ENCODE data around the gene BBS1. TPM values are rescaled to one million over a fixed set of nuclear protein-coding genes. Genes with fewer than 3 reads are reported as not detected.
A peak's percentile ranks its signal among the peaks of the same experiment; 100 is the strongest.

BBS1 gene
- total and polyA plus RNA-seq, 2 donors (not counting 3 experiments of a cell fraction or from before 2014, with no cell fraction given), result 29.2 to 32.9 TPM

DNA sequence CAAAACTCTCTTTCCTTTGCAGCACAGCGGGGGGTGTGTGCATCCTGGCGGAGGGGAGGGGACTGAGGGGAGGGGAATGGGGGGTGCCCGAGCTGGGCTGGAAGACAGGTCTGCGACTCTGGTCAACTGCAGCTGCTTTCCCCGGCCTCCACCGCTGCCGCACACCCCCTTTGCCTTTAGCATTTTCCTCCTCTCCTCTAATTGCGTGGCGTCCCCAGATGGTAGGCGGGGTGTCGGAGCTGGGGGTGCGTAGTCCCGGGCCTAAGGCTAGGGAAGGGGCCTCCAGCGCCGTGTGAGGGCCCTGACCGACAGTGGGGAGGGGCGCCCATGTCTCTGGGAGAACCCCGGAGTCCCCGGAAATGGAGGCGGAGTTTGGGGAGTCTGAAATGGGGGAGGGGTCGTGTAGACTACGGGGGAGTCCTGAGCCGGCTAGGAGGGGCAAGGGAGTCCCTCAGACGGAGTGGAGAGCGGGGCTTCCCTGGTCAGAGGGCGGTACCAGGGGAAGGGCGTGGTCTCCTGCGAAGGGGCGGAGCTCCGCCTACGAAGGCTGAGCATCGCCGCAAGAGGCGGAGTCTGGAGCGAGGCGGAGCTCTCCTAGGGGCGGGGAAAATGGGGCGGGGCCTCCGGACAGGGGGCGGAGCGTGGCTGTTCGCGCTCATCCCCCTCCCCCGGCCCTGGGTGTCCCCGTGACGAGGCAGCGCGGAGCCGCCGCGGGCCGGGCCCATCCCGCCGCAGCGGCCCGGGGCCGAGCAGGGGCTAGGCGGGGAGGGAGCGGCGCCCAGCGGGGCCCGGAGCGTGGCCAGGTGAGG, 44.0 kb upstream of the BBS1 start, which contains the start of gene PELI3:
Gene PELI3 (plus strand): TSS at position 681 of the 809 bp plus-strand sequence. CDS start 1,224 bp downstream, outside the sequence.
- no peaks in the 10 kb centered on the region for H3K9me3 ChIP-seq (replicated peaks; ENCODE audit: control insufficient read depth, insufficient read depth, low read length)
- no peaks in the 10 kb centered on the region for H3K9me1 ChIP-seq (replicated peaks; ENCODE audit: control insufficient read depth, extremely low read depth, insufficient read depth, low read length)
- peak within 1 kb of the TSS; percentile 98 for H2AFZ ChIP-seq (ENCODE audit: low read depth, low read length)
- dilution Hi-C loops (cut with MboI; ENCODE audit: extremely low pct_ligation_motif_present, low sequenced_read_pairs), result no loop called here
- DNase-seq (ENCODE audit: low read depth, low spot score), result peak; percentile 90
- H3K27ac ChIP-seq (ENCODE audit: insufficient read depth, low read depth, low read length), result no peak within 1 kb of the TSS
- FAIRE-seq, result peak; percentile 96
- TF ChIP-seq POLR2A (IDR thresholded peaks at IDR 0.05; ENCODE audit: low read depth, low read length), result no peak
- TF ChIP-seq POLR2AphosphoS5 (IDR thresholded peaks at IDR 0.05; ENCODE audit: insufficient read depth, low read depth, low read length), result peak; percentile 35
- peak within 1 kb of the TSS; percentile 63 to 83 (median 65) for H3K4me3 ChIP-seq (replicated peaks in 1 of 3; ENCODE audit: insufficient read depth in 1 of 3, low read depth in 1 of 3, low read length in 3 of 3)
- intact Hi-C loops (cut with micrococcal nuclease), result loop anchor here (1.0 to 2.0 kb wide), 3 partner anchors 14 to 46 kb away; partner anchors contain the start of genes BBS1, DPP3 and NPAS4
- no peaks in the 10 kb centered on the region for H3K36me3 ChIP-seq (ENCODE audit: control insufficient read depth in 2 of 2, extremely low read depth in 1 of 2, insufficient read depth in 2 of 2, low read length in 2 of 2)
- H3K79me2 ChIP-seq (ENCODE audit: control insufficient read depth, insufficient read depth, low read length), result no peaks in the 10 kb centered on the region
- no TSS peak for BruUV-seq (replicated peaks)
- no peaks in the 10 kb centered on the region for H4K20me1 ChIP-seq (replicated peaks; ENCODE audit: control insufficient read depth, extremely low read depth, insufficient read depth, low read length)
- peak within 1 kb of the TSS; percentile 41 for H3K9ac ChIP-seq (replicated peaks; ENCODE audit: extremely low read depth, insufficient read depth, low read length)
- H3K4me2 ChIP-seq (ENCODE audit: insufficient read depth, low read length), result peak within 1 kb of the TSS; percentile 85
- CTCF ChIA-PET, result interaction anchor here (0.6 to 2.4 kb wide), 10 partner anchors 12 to 274 kb away, joined by 3 to 12 read pairs (median 4); partner anchors contain the start of genes BBS1, DPP3 and MRPL11
- peaks cover 0 to 2% of the 10 kb centered on the region in 2 experiments for H3K27me3 ChIP-seq (ENCODE audit: control insufficient read depth in 2 of 2, insufficient read depth in 2 of 2, low read length in 2 of 2)
- POLR2A ChIA-PET, result interaction anchor here (0.6 to 1.2 kb wide), 3 partner anchors 14 to 141 kb away, joined by 3 to 15 read pairs (median 4); partner anchors contain the start of gene DPP3
- H3K4me1 ChIP-seq (ENCODE audit: control insufficient read depth, extremely low read depth, insufficient read depth, low read length), result peaks cover 10% of the 10 kb centered on the region

DNA sequence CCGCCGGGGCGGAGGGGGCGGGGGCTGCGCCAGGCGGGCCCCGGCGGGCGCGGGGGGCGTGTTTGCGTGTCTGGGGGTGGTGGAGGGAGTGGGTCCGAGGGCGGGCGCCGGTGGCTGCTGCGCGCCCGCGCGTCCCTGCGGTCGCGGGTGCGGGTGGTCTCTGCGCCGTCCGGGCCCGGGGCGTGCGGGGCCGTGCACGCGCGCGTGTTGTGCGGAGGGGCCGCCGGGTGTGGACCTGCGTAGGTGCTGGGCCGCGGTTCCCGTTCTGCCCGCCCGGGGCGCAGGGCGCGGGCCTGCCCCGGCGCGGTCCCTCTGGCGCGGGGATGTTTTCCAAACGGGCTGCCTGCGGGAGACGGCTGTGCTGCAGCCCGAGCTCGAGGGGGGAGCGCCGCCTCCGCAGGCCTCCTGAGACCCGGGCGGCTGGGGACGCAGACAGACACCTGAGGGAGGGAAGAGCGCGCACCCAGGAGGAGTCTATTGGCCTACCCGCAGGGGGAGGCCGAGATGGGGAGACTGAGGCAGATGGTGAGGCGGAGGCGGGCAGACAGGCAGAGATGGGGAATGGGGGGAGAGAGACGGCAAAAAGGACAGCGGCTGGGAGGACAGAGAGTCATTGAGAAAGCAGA, 43.3 kb upstream of the BBS1 start:
- H3K4me3 ChIP-seq (replicated peaks in 1 of 3; ENCODE audit: insufficient read depth in 1 of 3, low read depth in 1 of 3, low read length in 3 of 3), result peak overlapping the region; percentile 7 to 63 (median 32)
- H3K27ac ChIP-seq (ENCODE audit: insufficient read depth, low read depth, low read length), result no peak overlapping the region
- dilution Hi-C loops (cut with MboI; ENCODE audit: extremely low pct_ligation_motif_present, low sequenced_read_pairs), result no loop called here

More for the DNA sequence above, 43.3 kb upstream of the BBS1 start:
- Histone ChIP-seq H3K4me2 (ENCODE audit: insufficient read depth, low read length) (peak overlapping the region; percentile 26), H3K9me3 (replicated peaks; ENCODE audit: control insufficient read depth, insufficient read depth, low read length) (no peaks in the 10 kb centered on the region), H2AFZ (ENCODE audit: low read depth, low read length) (peak overlapping the region; percentile 32), H3K4me1 (ENCODE audit: control insufficient read depth, extremely low read depth, insufficient read depth, low read length) (peaks cover 10% of the 10 kb centered on the region), H3K79me2 (ENCODE audit: control insufficient read depth, insufficient read depth, low read length) (no peaks in the 10 kb centered on the region), H3K27me3 (ENCODE audit: control insufficient read depth in 2 of 2, insufficient read depth in 2 of 2, low read length in 2 of 2) (peaks cover 0 to 2% of the 10 kb centered on the region in 2 experiments), H3K9me1 (replicated peaks; ENCODE audit: control insufficient read depth, extremely low read depth, insufficient read depth, low read length) (no peaks in the 10 kb centered on the region), H4K20me1 (replicated peaks; ENCODE audit: control insufficient read depth, extremely low read depth, insufficient read depth, low read length) (no peaks in the 10 kb centered on the region), H3K36me3 (ENCODE audit: control insufficient read depth in 2 of 2, extremely low read depth in 1 of 2, insufficient read depth in 2 of 2, low read length in 2 of 2) (no peaks in the 10 kb centered on the region), H3K9ac (replicated peaks; ENCODE audit: extremely low read depth, insufficient read depth, low read length) (peak overlapping the region; percentile 4)
- TF ChIP-seq JUN (IDR thresholded peaks at IDR 0.05; ENCODE audit: borderline replicate concordance, insufficient read depth, insufficient read length, low read depth) (no peak), EZH2 (IDR thresholded peaks at IDR 0.05; ENCODE audit: borderline replicate concordance, low read depth, low read length, severe bottlenecking) (no peak), POLR2A (IDR thresholded peaks at IDR 0.05; ENCODE audit: low read depth, low read length) (no peak), POLR2AphosphoS5 (IDR thresholded peaks at IDR 0.05; ENCODE audit: insufficient read depth, low read depth, low read length) (peak; percentile 23)
- TF ChIP-seq, protein P1, sequence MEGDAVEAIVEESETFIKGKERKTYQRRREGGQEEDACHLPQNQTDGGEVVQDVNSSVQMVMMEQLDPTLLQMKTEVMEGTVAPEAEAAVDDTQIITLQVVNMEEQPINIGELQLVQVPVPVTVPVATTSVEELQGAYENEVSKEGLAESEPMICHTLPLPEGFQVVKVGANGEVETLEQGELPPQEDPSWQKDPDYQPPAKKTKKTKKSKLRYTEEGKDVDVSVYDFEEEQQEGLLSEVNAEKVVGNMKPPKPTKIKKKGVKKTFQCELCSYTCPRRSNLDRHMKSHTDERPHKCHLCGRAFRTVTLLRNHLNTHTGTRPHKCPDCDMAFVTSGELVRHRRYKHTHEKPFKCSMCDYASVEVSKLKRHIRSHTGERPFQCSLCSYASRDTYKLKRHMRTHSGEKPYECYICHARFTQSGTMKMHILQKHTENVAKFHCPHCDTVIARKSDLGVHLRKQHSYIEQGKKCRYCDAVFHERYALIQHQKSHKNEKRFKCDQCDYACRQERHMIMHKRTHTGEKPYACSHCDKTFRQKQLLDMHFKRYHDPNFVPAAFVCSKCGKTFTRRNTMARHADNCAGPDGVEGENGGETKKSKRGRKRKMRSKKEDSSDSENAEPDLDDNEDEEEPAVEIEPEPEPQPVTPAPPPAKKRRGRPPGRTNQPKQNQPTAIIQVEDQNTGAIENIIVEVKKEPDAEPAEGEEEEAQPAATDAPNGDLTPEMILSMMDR (IDR thresholded peaks at IDR 0.05; ENCODE audit: extremely low read depth in 1 of 2, insufficient read depth in 1 of 2, low read depth in 1 of 2, low read length in 2 of 2), result peak; percentile 20 to 29
- TF ChIP-seq, protein P2, sequence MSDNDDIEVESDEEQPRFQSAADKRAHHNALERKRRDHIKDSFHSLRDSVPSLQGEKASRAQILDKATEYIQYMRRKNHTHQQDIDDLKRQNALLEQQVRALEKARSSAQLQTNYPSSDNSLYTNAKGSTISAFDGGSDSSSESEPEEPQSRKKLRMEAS (IDR thresholded peaks at IDR 0.05; ENCODE audit: insufficient read depth, insufficient read length), result no peak
- intact Hi-C loops (cut with micrococcal nuclease), result loop anchor here (2.0 kb wide), 1 partner anchor 46 kb away; the partner anchor contains the start of gene NPAS4
- CTCF ChIA-PET, result interaction anchor here (0.6 to 2.4 kb wide), 9 partner anchors 11 to 348 kb away, joined by 3 to 12 read pairs (median 4); partner anchors contain the start of genes BBS1, DPP3 and MRPL11
- POLR2A ChIA-PET, result interaction anchor here (1.2 kb wide), 1 partner anchor 13 kb away, joined by 15 read pairs; the partner anchor contains the start of gene DPP3
- FAIRE-seq (no peak), DNase-seq (ENCODE audit: low read depth, low spot score) (peak; percentile 19)
- no TSS peak for BruUV-seq (replicated peaks)

Data from endothelial cell of umbilical vein (primary cell).